K562 (cell line): ENCODE results near the gene DUSP9. TPM values are rescaled to one million over a fixed set of nuclear protein-coding genes. Genes with fewer than 3 reads are reported as not detected.

Source experiments
- ATAC-seq: fragments of 200-7000 bp; cut with Tn5 transposase; 3 replicates; pipeline ENCODE4 v1.9.1; 2020; ENCODE audit warnings: moderate library complexity
- BruUV-seq: library from RNA; stranded (reverse); fragments of 400-500 nt; replicated peaks from 2 replicates; lab custom pipeline; 2021; lab: Mats Ljungman, UMichigan
- CTCF ChIA-PET: fragments of 300-600 bp; formaldehyde crosslinking; extraction: SDS; loops from one replicate; lab custom pipeline; 2021; ENCODE audit warnings: low intra/inter-chr PET ratio; lab: Yijun Ruan, JAX
- POLR2A ChIA-PET: fragments of 300-600, 350-650 bp; sonication (Branson Sonifier 250); formaldehyde crosslinking; extraction: SDS; loops from one replicate; lab custom pipeline; 2021; ENCODE audit warnings: antibody characterized with exemption, inconsistent platforms; lab: Yijun Ruan, JAX
- DNase-seq, 4 experiments: peaks; one replicate each; pipeline versions ENCODE4 v3.0.0 to v3.0.0-alpha.2; 2011 to 2018; ENCODE audit warnings: low spot score in 3 of 4, mixed read lengths in 3 of 4; ENCODE audit errors: extremely low read depth in 1 of 4
- FAIRE-seq: peaks from 2 replicates; lab custom pipeline; 2011; peaks lifted over from hg19 to GRCh38; lab: Jason Lieb, UNC
- H2AFZ ChIP-seq: 2 replicates; pipeline ENCODE4 v1.6.0; 2011; ENCODE audit warnings: low read depth, low read length, control low read depth, inconsistent platforms
- H3K27ac ChIP-seq: fragments of 200-600 bp; 3 replicates; pipeline ENCODE4 v1.8.0; 2011; ENCODE audit warnings: low read depth, mild to moderate bottlenecking, control low read depth, inconsistent platforms, low read length, moderate library complexity, mixed read lengths; ENCODE audit errors: extremely low read depth
- H3K27me3 ChIP-seq, 2 experiments: fragments of 300-600 bp in 1 of 2; 2 replicates in 1 of 2; 3 replicates in 1 of 2; pipeline versions ENCODE4 v1.6.0 to v1.8.0; 2011; ENCODE audit warnings: inconsistent platforms in 2 of 2, low read length in 2 of 2, mild to moderate bottlenecking in 1 of 2, mixed read lengths in 1 of 2, moderate library complexity in 1 of 2; ENCODE audit not compliant: control insufficient read depth in 2 of 2, insufficient read depth in 2 of 2
- H3K36me3 ChIP-seq: fragments of 300-600 bp; 3 replicates; pipeline ENCODE4 v1.8.0; 2011; ENCODE audit warnings: mild to moderate bottlenecking, low read length, inconsistent platforms; ENCODE audit not compliant: control insufficient read depth, insufficient read depth
- H3K4me1 ChIP-seq, 2 experiments: fragments of 200-600 bp in 1 of 2; replicated peaks in 1 of 2; 2 replicates in 1 of 2; 3 replicates in 1 of 2; pipeline versions ENCODE4 v1.5.1 to v1.8.0; 2011; ENCODE audit warnings: inconsistent platforms in 2 of 2, low read length in 2 of 2, mild to moderate bottlenecking in 1 of 2, mixed read lengths in 1 of 2, moderate library complexity in 1 of 2; ENCODE audit not compliant: control insufficient read depth in 2 of 2, insufficient read depth in 2 of 2
- H3K4me2 ChIP-seq: 2 replicates; pipeline ENCODE4 v1.6.1; 2011; ENCODE audit warnings: low read length, control low read depth, inconsistent platforms, mixed read lengths; ENCODE audit not compliant: insufficient read depth
- H3K4me3 ChIP-seq: fragments of 200-600 bp; sonication (generic), shearing (Covaris generic); 2 replicates; pipeline ENCODE4 v1.5.1; 2016; ENCODE audit warnings: control low read depth, inconsistent platforms
- H3K79me2 ChIP-seq: fragments of 200-600 bp; 3 replicates; pipeline ENCODE4 v1.8.0; 2011; ENCODE audit warnings: low read length, inconsistent platforms; ENCODE audit not compliant: control insufficient read depth, insufficient read depth
- H3K9ac ChIP-seq, 2 experiments: 2 replicates each; pipeline versions ENCODE4 v1.6.0 to v1.6.1; 2011; ENCODE audit warnings: low read depth in 2 of 2, low read length in 2 of 2, control low read depth in 1 of 2, inconsistent platforms in 1 of 2, mild to moderate bottlenecking in 1 of 2, mixed read lengths in 1 of 2; ENCODE audit not compliant: insufficient read depth in 1 of 2
- H3K9me1 ChIP-seq: one replicate; pipeline ENCODE4 v1.6.0; 2011; ENCODE audit warnings: inconsistent platforms, mild to moderate bottlenecking, low read length, moderate library complexity; ENCODE audit not compliant: control insufficient read depth, insufficient read depth
- H3K9me3 ChIP-seq: replicated peaks from 2 replicates; pipeline ENCODE4 v1.5.1; 2011; ENCODE audit warnings: low read depth, low read length, inconsistent platforms; ENCODE audit not compliant: control insufficient read depth, insufficient read depth
- H4K20me1 ChIP-seq: replicated peaks from 2 replicates; pipeline ENCODE4 v1.6.1; 2011; ENCODE audit warnings: low read length, inconsistent platforms, mixed read lengths; ENCODE audit not compliant: control insufficient read depth, insufficient read depth
- HDAC2 ChIP-seq: fragments of 450-650 bp; IDR thresholded peaks from 2 replicates; pipeline ENCODE4 v1.6.1; 2016; ENCODE audit warnings: mild to moderate bottlenecking
- PHF21A ChIP-seq: fragments of 450-650 bp; IDR thresholded peaks from 2 replicates; pipeline ENCODE4 v1.6.1; 2017; ENCODE audit warnings: low read depth, borderline replicate concordance
- PHF8 ChIP-seq: fragments of 200-600 bp; sonication (generic); IDR thresholded peaks from 2 replicates; pipeline ENCODE4 v1.6.1; 2012; ENCODE audit warnings: mixed run types, mild to moderate bottlenecking, inconsistent platforms, low read length, moderate library complexity, borderline replicate concordance
- PTBP1 ChIP-seq: fragments of 200-400 bp; formaldehyde crosslinking; IDR thresholded peaks from 2 replicates; pipeline ENCODE4 v1.6.1; 2017; ENCODE audit warnings: low read depth, low read length
- SAP30 ChIP-seq: fragments of 200-600 bp; sonication (generic); IDR thresholded peaks from 2 replicates; pipeline ENCODE4 v1.6.1; 2012; ENCODE audit warnings: borderline replicate concordance, low read depth, mild to moderate bottlenecking, moderate library complexity, low read length, control low read depth, inconsistent platforms; ENCODE audit not compliant: insufficient read depth, poor library complexity, severe bottlenecking
- TCF3 ChIP-seq: sonication (generic); formaldehyde crosslinking; IDR thresholded peaks from 2 replicates; pipeline ENCODE4 v1.4.0; 2020; ENCODE audit warnings: mild to moderate bottlenecking, missing genetic modification reagents
- XRCC3 ChIP-seq: fragments of 450-650 bp; IDR thresholded peaks from 2 replicates; pipeline ENCODE4 v1.6.1; 2017; ENCODE audit warnings: mild to moderate bottlenecking, moderate library complexity
- ZNF146 ChIP-seq: IDR thresholded peaks from one replicate; pipeline ENCODE4 v1.6.1; 2018; ENCODE audit warnings: missing compliant biosample characterization; ENCODE audit not compliant: unreplicated experiment
- WGBS: fragments of 100-300 bp; shearing (Covaris generic); methylation state at CpG from one replicate; pipeline ENCODE4 v1.1.6; 2016; ENCODE audit warnings: low coverage, mixed read lengths; ENCODE audit not compliant: insufficient coverage; ENCODE audit errors: missing lambda C conversion rate; 5-methylcytosine and 5-hydroxymethylcytosine counted together
- in situ Hi-C: fragments of 300-500 bp; cut with MboI; formaldehyde crosslinking; loops from 4 replicates; pipeline ENCODE4 v1.15.0; 2018; ENCODE audit warnings: inconsistent platforms, mixed read lengths
- intact Hi-C: fragments of 100-400 bp; cut with micrococcal nuclease; formaldehyde crosslinking; loops from 2 replicates; pipeline ENCODE4 v1.14.2; 2022
- polyA plus RNA-seq, 8 experiments: library from polyadenylated mRNA; depleted of rRNA in 4 of 8; stranded (reverse) in 5 of 8; unstranded in 3 of 8; fragments of >200 nt; fragmentation: Nextera tagmentation in 2 of 8; fragmentation: Illumina TruSeq in 1 of 8; extraction: Ambion mirVana in 2 of 8; extraction: Trizol in 1 of 8; gene quantifications; 2 replicates each; pipeline versions ENCODE4 v1.2.1 to v1.2.3, GENCODE V29; 2011 to 2014; ENCODE audit warnings: inconsistent platforms in 1 of 8, missing spikeins in 1 of 8
- total RNA-seq, 7 experiments: library from RNA; depleted of rRNA in 6 of 7; stranded (reverse); fragments of >200 nt in 6 of 7; fragmentation: Illumina TruSeq in 2 of 7; extraction: Trizol in 2 of 7; gene quantifications; 2 replicates each; pipeline versions ENCODE4 v1.2.1 to v1.2.3, GENCODE V29; 2011 to 2021; ENCODE audit warnings: low replicate concordance in 1 of 7
- TF ChIP-seq, protein P1 (sequence below): fragments of 250-450 bp; sonication (Bioruptor Pico); IDR thresholded peaks from 2 replicates; pipeline ENCODE4 v1.8.0; 2021; ENCODE audit warnings: moderate library complexity, mild to moderate bottlenecking, inconsistent platforms
- TF ChIP-seq, protein P2 (sequence below), 2 experiments: IDR thresholded peaks in 1 of 2; conservative IDR thresholded peaks in 1 of 2; 2 replicates each; pipeline ENCODE4 v1.6.1; 2016; ENCODE audit warnings: low read depth in 2 of 2, mild to moderate bottlenecking in 1 of 2, missing compliant biosample characterization in 1 of 2, missing genetic modification characterization in 1 of 2, moderate library complexity in 1 of 2
- TF ChIP-seq, protein P3 (sequence below), 2 experiments: fragments of 450-650 bp; IDR thresholded peaks; 2 replicates each; pipeline ENCODE4 v1.6.1; 2018; ENCODE audit warnings: mild to moderate bottlenecking in 2 of 2, low read depth in 1 of 2; ENCODE audit not compliant: partially characterized antibody in 2 of 2

Gene DUSP9
- total and polyA plus RNA-seq, 9 of the 15 experiments (the other 6 are each of a cell fraction or from before 2014, with no cell fraction given) = 0.11 to 14.1 (median 5.5) TPM

DNA sequence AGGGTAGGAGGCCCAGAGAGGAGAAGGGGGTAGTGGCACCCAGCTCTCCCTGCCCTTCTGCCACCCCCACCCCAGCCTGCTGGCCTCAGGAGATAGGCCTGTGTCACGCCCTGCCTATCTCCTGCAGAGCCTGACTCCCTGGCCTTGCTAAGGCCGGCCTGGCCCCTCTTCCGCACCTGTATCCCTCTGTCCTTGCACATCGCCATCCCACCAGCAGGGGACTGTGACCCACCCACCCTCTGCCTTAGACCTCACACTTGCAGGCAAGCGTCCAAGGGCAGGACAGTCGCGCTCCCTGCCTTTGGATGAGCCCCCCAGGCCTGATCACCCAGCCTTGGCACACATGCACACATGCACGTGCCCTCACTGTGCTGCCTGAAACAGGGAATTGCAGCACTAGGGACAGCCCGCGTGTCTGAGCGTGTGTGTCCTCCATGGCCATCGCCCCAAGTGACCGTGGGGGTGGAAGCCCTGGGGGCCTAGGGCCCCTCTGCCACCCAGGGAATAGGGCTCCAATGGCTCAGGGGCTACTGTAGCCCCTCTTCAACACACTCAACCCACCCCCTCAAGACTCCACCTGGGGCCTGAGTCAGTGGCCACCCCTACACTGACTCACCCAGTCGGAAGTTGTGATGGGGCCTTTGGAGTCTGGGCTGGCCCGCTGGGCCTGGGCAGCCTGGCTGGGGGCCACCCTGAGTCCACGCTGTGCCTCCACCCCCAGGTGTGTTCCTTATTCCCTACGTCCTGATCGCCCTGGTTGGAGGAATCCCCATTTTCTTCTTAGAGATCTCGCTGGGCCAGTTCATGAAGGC, 42.9 kb downstream of the DUSP9 start (continued):
- TF ChIP-seq HDAC2 (0 out of 2 replicates have a peak, but pooled peaks have one; percentile 26), PHF21A (no peak), TCF3 (CRISPR knock-in tag) (peak; percentile 73), PHF8 (0 out of 2 replicates have a peak, but pooled peaks have one; percentile 5)
- TF ChIP-seq, protein P1, sequence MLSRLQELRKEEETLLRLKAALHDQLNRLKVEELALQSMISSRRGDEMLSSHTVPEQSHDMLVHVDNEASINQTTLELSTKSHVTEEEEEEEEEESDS (CRISPR knock-in tag) = no peak

DNA sequence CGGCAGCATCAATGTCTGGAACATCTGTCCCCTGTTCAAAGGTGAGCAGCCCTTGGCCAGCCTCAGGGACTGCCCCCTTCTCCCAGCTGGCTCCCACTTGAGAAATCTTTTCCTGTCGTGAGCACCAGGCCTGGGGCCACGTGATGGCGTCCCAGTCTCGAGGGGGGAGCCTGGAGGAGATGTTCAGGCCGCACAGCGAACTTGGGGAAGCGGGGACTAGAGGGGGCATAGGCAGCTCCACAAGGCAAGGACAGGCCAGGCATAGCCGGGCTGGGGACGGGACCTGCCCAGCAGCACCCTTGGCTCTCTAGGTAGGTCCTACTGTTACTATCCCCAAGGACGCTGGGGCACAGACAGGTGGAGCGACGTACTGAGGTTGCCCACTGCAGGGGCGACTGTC, 43.5 kb downstream of the DUSP9 start:
- H3K4me2 ChIP-seq = peak overlapping the region; percentile 82; the same call in 1 of the 2 replicates
- no peak overlapping the region for H2AFZ ChIP-seq
- 80% methylated on average over 1 of the region's 14 CpGs for WGBS
- peaks cover 37% of the 10 kb centered on the region for H3K79me2 ChIP-seq
- no peak overlapping the region; the same call in 2 of the 3 replicates for H3K27ac ChIP-seq
- no peak for ATAC-seq
- no peaks in the 10 kb centered on the region for H3K27me3 ChIP-seq
- intact Hi-C loops = no loop called here
- ChIA-PET POLR2A (interaction anchor here (0.6 kb wide), 1 partner anchor 98 kb away, joined by 3 read pairs; no protein-coding TSS in a partner anchor), CTCF (no interaction called here)
- no peak for DNase-seq
- H3K9ac ChIP-seq = peak overlapping the region; percentile 60 to 71; a peak in 2 of 4 replicates
- peaks cover 50% of the 10 kb centered on the region; the same call in 1 of the 3 replicates for H3K36me3 ChIP-seq
- in situ Hi-C loops = no loop called here
- BruUV-seq = no TSS peak
- no peaks in the 10 kb centered on the region for H3K9me3 ChIP-seq
- H3K9me1 ChIP-seq = peaks cover 4% of the 10 kb centered on the region
- peaks cover 13% of the 10 kb centered on the region for H4K20me1 ChIP-seq
- peak overlapping the region; percentile 39 for H3K4me3 ChIP-seq
- peaks cover 16 to 82% of the 10 kb centered on the region in 2 experiments; a peak in 4 of 5 replicates for H3K4me1 ChIP-seq
- FAIRE-seq = no peak
- TF ChIP-seq TCF3 (CRISPR knock-in tag) (no peak), XRCC3 (no peak), ZNF146 (CRISPR knock-in tag) (no peak), PTBP1 (no peak), SAP30 (no peak)
- TF ChIP-seq, protein P2, sequence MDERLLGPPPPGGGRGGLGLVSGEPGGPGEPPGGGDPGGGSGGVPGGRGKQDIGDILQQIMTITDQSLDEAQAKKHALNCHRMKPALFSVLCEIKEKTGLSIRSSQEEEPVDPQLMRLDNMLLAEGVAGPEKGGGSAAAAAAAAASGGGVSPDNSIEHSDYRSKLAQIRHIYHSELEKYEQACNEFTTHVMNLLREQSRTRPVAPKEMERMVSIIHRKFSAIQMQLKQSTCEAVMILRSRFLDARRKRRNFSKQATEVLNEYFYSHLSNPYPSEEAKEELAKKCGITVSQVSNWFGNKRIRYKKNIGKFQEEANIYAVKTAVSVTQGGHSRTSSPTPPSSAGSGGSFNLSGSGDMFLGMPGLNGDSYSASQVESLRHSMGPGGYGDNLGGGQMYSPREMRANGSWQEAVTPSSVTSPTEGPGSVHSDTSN (CRISPR knock-in tag; IDR thresholded peaks at IDR 0.05; ENCODE audit: low read depth) = no peak
- TF ChIP-seq, protein P2 (tag; conservative IDR thresholded peaks at IDR 0.05; ENCODE audit: low read depth) = no peak
- TF ChIP-seq, protein P3, sequence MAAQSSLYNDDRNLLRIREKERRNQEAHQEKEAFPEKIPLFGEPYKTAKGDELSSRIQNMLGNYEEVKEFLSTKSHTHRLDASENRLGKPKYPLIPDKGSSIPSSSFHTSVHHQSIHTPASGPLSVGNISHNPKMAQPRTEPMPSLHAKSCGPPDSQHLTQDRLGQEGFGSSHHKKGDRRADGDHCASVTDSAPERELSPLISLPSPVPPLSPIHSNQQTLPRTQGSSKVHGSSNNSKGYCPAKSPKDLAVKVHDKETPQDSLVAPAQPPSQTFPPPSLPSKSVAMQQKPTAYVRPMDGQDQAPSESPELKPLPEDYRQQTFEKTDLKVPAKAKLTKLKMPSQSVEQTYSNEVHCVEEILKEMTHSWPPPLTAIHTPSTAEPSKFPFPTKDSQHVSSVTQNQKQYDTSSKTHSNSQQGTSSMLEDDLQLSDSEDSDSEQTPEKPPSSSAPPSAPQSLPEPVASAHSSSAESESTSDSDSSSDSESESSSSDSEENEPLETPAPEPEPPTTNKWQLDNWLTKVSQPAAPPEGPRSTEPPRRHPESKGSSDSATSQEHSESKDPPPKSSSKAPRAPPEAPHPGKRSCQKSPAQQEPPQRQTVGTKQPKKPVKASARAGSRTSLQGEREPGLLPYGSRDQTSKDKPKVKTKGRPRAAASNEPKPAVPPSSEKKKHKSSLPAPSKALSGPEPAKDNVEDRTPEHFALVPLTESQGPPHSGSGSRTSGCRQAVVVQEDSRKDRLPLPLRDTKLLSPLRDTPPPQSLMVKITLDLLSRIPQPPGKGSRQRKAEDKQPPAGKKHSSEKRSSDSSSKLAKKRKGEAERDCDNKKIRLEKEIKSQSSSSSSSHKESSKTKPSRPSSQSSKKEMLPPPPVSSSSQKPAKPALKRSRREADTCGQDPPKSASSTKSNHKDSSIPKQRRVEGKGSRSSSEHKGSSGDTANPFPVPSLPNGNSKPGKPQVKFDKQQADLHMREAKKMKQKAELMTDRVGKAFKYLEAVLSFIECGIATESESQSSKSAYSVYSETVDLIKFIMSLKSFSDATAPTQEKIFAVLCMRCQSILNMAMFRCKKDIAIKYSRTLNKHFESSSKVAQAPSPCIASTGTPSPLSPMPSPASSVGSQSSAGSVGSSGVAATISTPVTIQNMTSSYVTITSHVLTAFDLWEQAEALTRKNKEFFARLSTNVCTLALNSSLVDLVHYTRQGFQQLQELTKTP (IDR thresholded peaks at IDR 0.05; ENCODE audit: low read depth in 1 of 2, partially characterized antibody in 2 of 2) = no peak
